ENCODE results near the gene EPHA3.

GRCh38 chr3:89490129-89490528 lies 382.7 kb downstream of the EPHA3 start:
- no peak for TF ChIP-seq POLR2A (IDR thresholded peaks at IDR 0.05)
- TF ChIP-seq, protein P1, sequence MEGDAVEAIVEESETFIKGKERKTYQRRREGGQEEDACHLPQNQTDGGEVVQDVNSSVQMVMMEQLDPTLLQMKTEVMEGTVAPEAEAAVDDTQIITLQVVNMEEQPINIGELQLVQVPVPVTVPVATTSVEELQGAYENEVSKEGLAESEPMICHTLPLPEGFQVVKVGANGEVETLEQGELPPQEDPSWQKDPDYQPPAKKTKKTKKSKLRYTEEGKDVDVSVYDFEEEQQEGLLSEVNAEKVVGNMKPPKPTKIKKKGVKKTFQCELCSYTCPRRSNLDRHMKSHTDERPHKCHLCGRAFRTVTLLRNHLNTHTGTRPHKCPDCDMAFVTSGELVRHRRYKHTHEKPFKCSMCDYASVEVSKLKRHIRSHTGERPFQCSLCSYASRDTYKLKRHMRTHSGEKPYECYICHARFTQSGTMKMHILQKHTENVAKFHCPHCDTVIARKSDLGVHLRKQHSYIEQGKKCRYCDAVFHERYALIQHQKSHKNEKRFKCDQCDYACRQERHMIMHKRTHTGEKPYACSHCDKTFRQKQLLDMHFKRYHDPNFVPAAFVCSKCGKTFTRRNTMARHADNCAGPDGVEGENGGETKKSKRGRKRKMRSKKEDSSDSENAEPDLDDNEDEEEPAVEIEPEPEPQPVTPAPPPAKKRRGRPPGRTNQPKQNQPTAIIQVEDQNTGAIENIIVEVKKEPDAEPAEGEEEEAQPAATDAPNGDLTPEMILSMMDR (IDR thresholded peaks at IDR 0.05), result no peak
